ENCODE data around the gene FUZ.

FUZ gene, protein sequence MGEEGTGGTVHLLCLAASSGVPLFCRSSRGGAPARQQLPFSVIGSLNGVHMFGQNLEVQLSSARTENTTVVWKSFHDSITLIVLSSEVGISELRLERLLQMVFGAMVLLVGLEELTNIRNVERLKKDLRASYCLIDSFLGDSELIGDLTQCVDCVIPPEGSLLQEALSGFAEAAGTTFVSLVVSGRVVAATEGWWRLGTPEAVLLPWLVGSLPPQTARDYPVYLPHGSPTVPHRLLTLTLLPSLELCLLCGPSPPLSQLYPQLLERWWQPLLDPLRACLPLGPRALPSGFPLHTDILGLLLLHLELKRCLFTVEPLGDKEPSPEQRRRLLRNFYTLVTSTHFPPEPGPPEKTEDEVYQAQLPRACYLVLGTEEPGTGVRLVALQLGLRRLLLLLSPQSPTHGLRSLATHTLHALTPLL

DNA sequence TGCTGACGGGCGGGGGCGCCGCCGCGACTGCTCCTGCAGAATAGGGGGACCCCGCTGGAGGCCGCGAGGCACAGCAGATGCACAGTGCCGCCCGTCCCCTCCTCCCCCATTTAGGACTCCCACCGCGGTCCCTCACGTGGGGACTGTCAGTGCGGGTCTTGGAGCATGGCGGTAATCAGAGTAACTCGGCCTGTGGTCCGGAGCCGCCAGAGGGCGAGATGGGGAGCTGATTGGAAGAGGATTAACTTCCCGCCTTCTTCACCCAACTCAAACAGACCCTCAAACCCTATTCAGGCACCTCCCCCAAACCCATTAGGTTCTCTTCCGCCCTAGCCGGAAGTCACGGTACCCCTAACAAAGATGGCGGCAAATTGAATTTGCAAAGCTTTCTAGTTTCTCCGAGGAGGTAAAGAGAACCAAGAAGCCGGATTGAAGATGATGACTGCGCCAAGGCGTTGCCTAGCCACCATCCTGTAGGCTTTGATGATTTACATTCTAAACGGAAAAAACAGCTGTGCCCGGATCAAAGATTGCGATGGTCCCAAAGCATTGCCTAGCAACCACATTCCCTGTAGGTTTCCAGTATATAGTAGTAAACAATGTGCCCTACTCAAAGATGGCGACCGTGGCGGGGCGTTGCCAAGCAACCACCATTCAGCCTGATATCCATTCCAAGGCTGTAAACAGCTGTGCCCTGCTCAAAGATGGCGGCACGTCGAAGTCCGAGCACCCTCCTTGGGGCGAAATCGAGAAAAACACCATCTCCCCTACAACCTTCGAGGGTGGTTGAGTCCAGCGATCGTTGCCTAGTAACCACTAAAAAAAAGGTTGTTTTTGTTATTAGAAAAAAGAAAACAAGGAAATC is at the start of gene FUZ:
FUZ (minus strand) TSS at position 296 of the 865 bp plus-strand sequence; CDS start at position 110, 186 bp downstream.
- Histone ChIP-seq H3K27me3 (ENCODE audit: control insufficient read depth, low read length) (no peaks in the 10 kb centered on the region), H3K27ac (ENCODE audit: low read depth, low read length) (peak within 1 kb of the TSS; percentile 60), H3K9me2 (replicated peaks; ENCODE audit: control insufficient read depth, low read length) (no peaks in the 10 kb centered on the region), H3F3A (ENCODE audit: control insufficient read depth, insufficient read depth) (peaks cover 13% of the 10 kb centered on the region; the same call in 1 of the 2 replicates), H3K79me2 (ENCODE audit: control insufficient read depth, low read length) (peaks cover 7% of the 10 kb centered on the region), H3K4me2 (ENCODE audit: low read length) (peak within 1 kb of the TSS; percentile 83), H3K4me1 (ENCODE audit: control insufficient read depth, low read length) (peaks cover 42% of the 10 kb centered on the region), H3K4me3 (ENCODE audit: low read length) (peak within 1 kb of the TSS; percentile 87), H3K9me3 (ENCODE audit: control insufficient read depth, insufficient read depth, low read length) (no peaks in the 10 kb centered on the region), H4K20me1 (ENCODE audit: control insufficient read depth, insufficient read depth, low read depth, low read length) (peaks cover 3% of the 10 kb centered on the region), H3K36me3 (ENCODE audit: control insufficient read depth, low read length) (peaks cover 12% of the 10 kb centered on the region)
- TF ChIP-seq CTCF (IDR thresholded peaks at IDR 0.05; ENCODE audit: low read depth, low read length, poor library complexity, severe bottlenecking) (peak; percentile 72), EZH2phosphoT487 (IDR thresholded peaks at IDR 0.05; ENCODE audit: borderline replicate concordance, low read length) (no peak)

DNA sequence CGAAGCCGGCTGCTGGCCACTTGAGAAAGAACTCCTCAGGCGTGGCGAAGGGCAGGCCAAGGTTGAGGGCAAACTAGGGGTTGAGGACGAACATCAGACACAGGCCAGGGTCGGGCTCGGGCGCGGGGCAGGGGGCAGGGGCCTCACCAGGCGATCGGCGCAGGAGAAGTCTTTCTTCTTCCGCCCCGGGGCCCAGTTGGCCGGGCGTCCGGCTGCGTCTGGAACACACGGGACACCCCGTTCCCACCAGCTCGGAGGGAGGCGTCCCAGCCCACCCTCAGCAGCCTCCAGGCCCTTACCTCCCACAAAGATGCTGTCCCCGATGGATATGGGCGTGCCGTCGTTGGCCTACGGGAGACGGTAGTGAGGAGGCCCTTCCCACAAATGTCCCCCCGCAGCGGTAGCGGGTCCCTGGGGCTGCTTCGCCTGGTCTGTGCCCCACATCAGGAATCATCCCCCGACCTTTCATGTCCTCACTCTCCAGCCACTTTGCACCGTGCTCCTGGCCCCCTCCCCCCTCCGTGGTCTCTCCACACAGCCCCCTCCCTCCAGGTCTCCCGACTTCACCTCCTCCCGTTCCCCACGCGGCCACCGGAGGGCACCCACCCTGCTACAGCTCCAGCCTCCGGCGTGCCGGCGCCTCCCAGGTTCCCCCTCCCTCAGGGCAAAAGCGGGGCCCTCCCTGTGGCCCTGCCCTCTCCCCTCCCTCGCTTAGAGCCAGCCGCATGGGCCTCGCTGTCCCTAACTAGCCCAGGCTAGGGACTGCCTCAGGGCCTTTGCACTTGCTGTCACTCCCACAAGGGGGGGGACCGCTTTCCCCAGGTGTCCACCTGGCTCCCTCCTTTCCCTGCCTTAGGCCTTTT is 49.5 kb upstream of the FUZ start:
- no peak overlapping the region for H3K4me2 ChIP-seq (ENCODE audit: low read length)
- H3K9me3 ChIP-seq (ENCODE audit: control insufficient read depth, insufficient read depth, low read length), result no peaks in the 10 kb centered on the region
- H3K27me3 ChIP-seq (ENCODE audit: control insufficient read depth, low read length), result no peaks in the 10 kb centered on the region
- H3K27ac ChIP-seq (ENCODE audit: low read depth, low read length), result no peak overlapping the region
- 0 out of 2 replicates have a peak, but pooled peaks cover 10% of the 10 kb centered on the region for H4K20me1 ChIP-seq (ENCODE audit: control insufficient read depth, insufficient read depth, low read depth, low read length)
- peaks cover 21% of the 10 kb centered on the region for H3K4me1 ChIP-seq (ENCODE audit: control insufficient read depth, low read length)
- peaks cover 2% of the 10 kb centered on the region for H3F3A ChIP-seq (ENCODE audit: control insufficient read depth, insufficient read depth)
- no peaks in the 10 kb centered on the region for H3K9me2 ChIP-seq (replicated peaks; ENCODE audit: control insufficient read depth, low read length)
- H3K4me3 ChIP-seq (ENCODE audit: low read length), result no peak overlapping the region
- peaks cover 43% of the 10 kb centered on the region for H3K79me2 ChIP-seq (ENCODE audit: control insufficient read depth, low read length)
- TF ChIP-seq EZH2phosphoT487 (IDR thresholded peaks at IDR 0.05; ENCODE audit: borderline replicate concordance, low read length) (no peak), CTCF (IDR thresholded peaks at IDR 0.05; ENCODE audit: low read depth, low read length, poor library complexity, severe bottlenecking) (peak; percentile 69)
- H3K36me3 ChIP-seq (ENCODE audit: control insufficient read depth, low read length), result peaks cover 75% of the 10 kb centered on the region

DNA sequence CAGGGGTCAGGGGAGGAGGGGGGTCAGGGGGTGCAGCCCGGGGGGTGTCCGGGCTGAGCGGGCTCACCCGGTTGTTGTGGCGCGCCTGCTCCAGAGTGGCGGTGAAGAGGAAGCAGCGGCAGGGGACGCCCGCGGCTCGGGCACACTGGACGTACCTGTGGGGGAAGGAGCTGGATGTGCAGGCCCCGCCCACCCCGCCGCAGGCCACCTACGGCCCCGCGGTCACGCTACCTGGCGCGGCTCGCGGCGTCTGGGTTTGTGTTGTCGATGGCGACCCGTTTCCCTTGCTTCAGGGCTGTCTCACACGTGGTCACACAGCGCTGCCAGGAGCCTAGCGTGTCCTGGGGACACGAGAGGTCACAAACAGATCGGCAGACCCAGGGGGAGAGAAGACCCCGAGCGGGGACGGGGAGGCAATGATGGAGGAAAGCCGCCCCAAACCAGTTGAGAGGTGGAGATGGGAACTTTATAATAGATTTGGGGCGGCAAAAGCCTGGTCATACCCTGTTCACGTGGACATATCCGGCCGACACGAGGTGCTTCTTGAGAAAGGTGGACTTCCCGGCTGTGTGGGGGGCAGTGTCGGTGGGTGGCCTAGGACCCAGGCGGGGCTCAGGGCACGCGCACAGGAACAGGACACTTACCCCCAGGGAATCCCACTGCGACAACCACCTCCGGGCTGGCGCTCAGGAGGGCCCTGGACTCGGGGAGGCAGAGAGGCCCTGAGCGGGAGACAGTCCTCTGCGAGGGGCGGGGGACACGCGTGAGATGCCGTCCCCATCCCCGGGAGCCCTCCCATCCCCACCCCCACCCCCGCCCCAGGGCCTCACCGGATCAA is 48.7 kb upstream of the FUZ start:
- peaks cover 19% of the 10 kb centered on the region for H3K4me1 ChIP-seq (ENCODE audit: control insufficient read depth, low read length)
- H3K36me3 ChIP-seq (ENCODE audit: control insufficient read depth, low read length), result peaks cover 82% of the 10 kb centered on the region
- no peak overlapping the region for H3K4me2 ChIP-seq (ENCODE audit: low read length)
- no peaks in the 10 kb centered on the region for H3K9me3 ChIP-seq (ENCODE audit: control insufficient read depth, insufficient read depth, low read length)
- H3K4me3 ChIP-seq (ENCODE audit: low read length), result no peak overlapping the region
- H3F3A ChIP-seq (ENCODE audit: control insufficient read depth, insufficient read depth), result no peaks in the 10 kb centered on the region
- TF ChIP-seq CTCF (IDR thresholded peaks at IDR 0.05; ENCODE audit: low read depth, low read length, poor library complexity, severe bottlenecking) (no peak), EZH2phosphoT487 (IDR thresholded peaks at IDR 0.05; ENCODE audit: borderline replicate concordance, low read length) (no peak)
- H3K27me3 ChIP-seq (ENCODE audit: control insufficient read depth, low read length), result no peaks in the 10 kb centered on the region
- H3K79me2 ChIP-seq (ENCODE audit: control insufficient read depth, low read length), result peaks cover 41% of the 10 kb centered on the region
- H4K20me1 ChIP-seq (ENCODE audit: control insufficient read depth, insufficient read depth, low read depth, low read length), result 0 out of 2 replicates have a peak, but pooled peaks cover 10% of the 10 kb centered on the region
- H3K9me2 ChIP-seq (replicated peaks; ENCODE audit: control insufficient read depth, low read length), result no peaks in the 10 kb centered on the region
- no peak overlapping the region for H3K27ac ChIP-seq (ENCODE audit: low read depth, low read length)

All from DOHH2 (cell line).